Transverse colon (tissue), 4 donors: ENCODE results near the gene PFKFB4.

Experiments
- CTCF ChIP-seq, 5 experiments: fragments of 200-600 bp in 3 of 5; fragments of 450-650 bp in 2 of 5; sonication (generic) in 3 of 5; IDR thresholded peaks; 1 replicate in 2 of 5; 2 replicates in 3 of 5; pipeline ENCODE4 v1.5.1; 2016 to 2017; ENCODE audit warnings: antibody characterized with exemption in 5 of 5, inconsistent platforms in 3 of 5, mild to moderate bottlenecking in 2 of 5, moderate library complexity in 1 of 5
- EP300 ChIP-seq: sonication (generic); formaldehyde crosslinking; IDR thresholded peaks from one replicate; pipeline ENCODE4 v1.6.1; 2017; ENCODE audit warnings: antibody characterized with exemption, low read depth
- POLR2A ChIP-seq: fragments of 450-650 bp; IDR thresholded peaks from one replicate; pipeline ENCODE4 v1.6.1; 2016; ENCODE audit warnings: antibody characterized with exemption, mild to moderate bottlenecking, moderate library complexity
- POLR2AphosphoS5 ChIP-seq, 3 donors: sonication (generic); formaldehyde crosslinking; IDR thresholded peaks; one replicate each; pipeline ENCODE4 v1.6.1; 2016; ENCODE audit warnings: antibody characterized with exemption in 3 of 3

DNA sequence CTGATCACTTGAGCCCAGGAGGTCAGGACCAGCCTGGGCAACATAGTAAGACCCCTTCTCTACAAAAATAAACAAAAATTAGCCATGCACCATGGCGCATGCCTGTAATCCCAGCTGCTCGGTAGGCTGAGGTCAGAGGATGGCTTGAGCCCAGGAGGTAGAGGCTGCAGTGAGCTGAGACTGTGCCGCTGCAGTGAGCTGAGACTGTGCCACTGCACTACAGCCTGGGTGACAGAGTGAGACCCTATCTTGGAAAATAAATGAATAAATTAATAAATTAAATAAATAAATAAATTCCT, 63.5 kb downstream of the PFKFB4 start:
- TF ChIP-seq POLR2A (no peak), CTCF (IDR thresholded peaks at IDR 0.05) (no peak), EP300 (no peak), POLR2AphosphoS5 (IDR thresholded peaks at IDR 0.05) (no peak)
